GM23338 (cell line): ENCODE results near the gene MYCBP2. TPM values are rescaled to one million over a fixed set of nuclear protein-coding genes. Genes with fewer than 3 reads are reported as not detected.

ENCODE experiments used
- ATAC-seq: fragments of 200-7000 bp; cut with Tn5 transposase; 3 replicates; pipeline ENCODE4 v1.9.1; 2020
- DNase-seq: peaks from one replicate; pipeline ENCODE4 v3.0.0-alpha.2; 2015; ENCODE audit warnings: low spot score
- H2AFZ ChIP-seq: fragments of 200-600 bp; sonication (generic); 2 replicates; pipeline ENCODE4 v1.8.0; 2016; ENCODE audit warnings: antibody characterized with exemption, mild to moderate bottlenecking, moderate library complexity
- H3F3A ChIP-seq: fragments of 200-600 bp; sonication (generic); replicated peaks from 2 replicates; pipeline ENCODE4 v1.8.0; 2017; ENCODE audit warnings: antibody characterized with exemption, mixed run types, low read depth
- H3K27ac ChIP-seq: fragments of 200-600 bp; sonication (generic); 2 replicates; pipeline ENCODE4 v1.6.1; 2016; ENCODE audit warnings: low read depth
- H3K27me3 ChIP-seq: fragments of 200-600 bp; sonication (generic); 2 replicates; pipeline ENCODE4 v1.8.0; 2016; ENCODE audit warnings: mild to moderate bottlenecking, mixed run types, moderate library complexity; ENCODE audit not compliant: insufficient read depth
- H3K36me3 ChIP-seq: fragments of 200-600 bp; sonication (generic); 2 replicates; pipeline ENCODE4 v1.8.0; 2016; ENCODE audit warnings: mild to moderate bottlenecking; ENCODE audit not compliant: insufficient read depth
- H3K4me1 ChIP-seq: fragments of 200-600 bp; sonication (generic); 2 replicates; pipeline ENCODE4 v1.8.0; 2016; ENCODE audit warnings: mild to moderate bottlenecking, moderate library complexity; ENCODE audit not compliant: insufficient read depth
- H3K4me2 ChIP-seq: fragments of 200-600 bp; sonication (generic); 2 replicates; pipeline ENCODE4 v1.7.1; 2017; ENCODE audit warnings: mixed run types
- H3K4me3 ChIP-seq: fragments of 200-600 bp; sonication (generic); 2 replicates; pipeline ENCODE4 v1.6.1; 2016; ENCODE audit warnings: mixed run types
- H3K79me2 ChIP-seq: fragments of 200-600 bp; sonication (generic); replicated peaks from 2 replicates; pipeline ENCODE4 v1.8.0; 2017; ENCODE audit warnings: mild to moderate bottlenecking; ENCODE audit not compliant: insufficient read depth
- H3K9me2 ChIP-seq: fragments of 200-600 bp; sonication (generic); 2 replicates; pipeline ENCODE4 v1.8.0; 2017; ENCODE audit not compliant: insufficient read depth
- H4K20me1 ChIP-seq: fragments of 200-600 bp; sonication (generic); replicated peaks from 2 replicates; pipeline ENCODE4 v1.8.0; 2017; ENCODE audit warnings: mild to moderate bottlenecking; ENCODE audit not compliant: insufficient read depth
- H3K27ac Mint-ChIP-seq: 2 replicates; pipeline ENCODE4 v1.8.0; 2020; ENCODE audit warnings: inconsistent platforms, mild to moderate bottlenecking, moderate library complexity, mixed read lengths
- H3K27me3 Mint-ChIP-seq: 3 replicates; pipeline ENCODE4 v1.8.0; 2022; ENCODE audit warnings: low read depth, mild to moderate bottlenecking, moderate library complexity, mixed read lengths, inconsistent platforms; ENCODE audit not compliant: insufficient read depth, poor library complexity
- H3K36me3 Mint-ChIP-seq: 3 replicates; pipeline ENCODE4 v1.8.0; 2021; ENCODE audit warnings: low read depth, mild to moderate bottlenecking, inconsistent platforms, moderate library complexity, mixed read lengths
- H3K4me1 Mint-ChIP-seq: 3 replicates; pipeline ENCODE4 v1.8.0; 2020; ENCODE audit warnings: mild to moderate bottlenecking, inconsistent platforms, mixed read lengths
- H3K4me3 Mint-ChIP-seq: 3 replicates; pipeline ENCODE4 v1.8.0; 2021; ENCODE audit warnings: moderate library complexity, mild to moderate bottlenecking, inconsistent platforms, mixed read lengths
- H3K9me3 Mint-ChIP-seq: 3 replicates; pipeline ENCODE4 v1.8.0; 2020; ENCODE audit warnings: moderate library complexity, mild to moderate bottlenecking, inconsistent platforms, mixed read lengths
- ETS1 ChIP-seq: IDR thresholded peaks from 2 replicates; pipeline ENCODE4 v1.6.1; 2016; ENCODE audit warnings: antibody characterized with exemption
- EZH2 ChIP-seq: fragments of 200-600 bp; sonication (generic); IDR thresholded peaks from one replicate; pipeline ENCODE4 v1.8.0; 2017; ENCODE audit warnings: antibody characterized with exemption, mild to moderate bottlenecking, low read depth; ENCODE audit not compliant: unreplicated experiment
- EZH2phosphoT487 ChIP-seq: fragments of 200-600 bp; sonication (generic); IDR thresholded peaks from one replicate; pipeline ENCODE4 v1.8.1; 2018; ENCODE audit warnings: antibody characterized with exemption; ENCODE audit not compliant: unreplicated experiment
- POLR2AphosphoS5 ChIP-seq: IDR thresholded peaks from 2 replicates; pipeline ENCODE4 v1.6.1; 2016; ENCODE audit warnings: antibody characterized with exemption, low read depth
- REST ChIP-seq: IDR thresholded peaks from one replicate; pipeline ENCODE4 v1.6.1; 2018; ENCODE audit warnings: antibody characterized with exemption; ENCODE audit not compliant: unreplicated experiment
- ZNF114 ChIP-seq: fragments of 250-450 bp; sonication (Bioruptor Pico); IDR thresholded peaks from 2 replicates; pipeline ENCODE4 v1.5.0; 2020; ENCODE audit warnings: mild to moderate bottlenecking, moderate library complexity
- ZNF331 ChIP-seq: fragments of 250-450 bp; sonication (Bioruptor Pico); IDR thresholded peaks from 2 replicates; pipeline ENCODE4 v1.5.0; 2020; ENCODE audit warnings: low read depth, mild to moderate bottlenecking, moderate library complexity
- polyA plus RNA-seq: library from polyadenylated mRNA; unstranded; fragments of >200 nt; fragmentation: Nextera tagmentation; extraction: Ambion mirVana; gene quantifications from 2 replicates; pipeline ENCODE4 v1.2.1, GENCODE V29; 2016
- total RNA-seq: library from RNA; depleted of rRNA; stranded (reverse); fragments of >200 nt; shearing (Covaris generic); gene quantifications from 2 replicates; pipeline ENCODE4 v1.2.3, GENCODE V29; 2014

MYCBP2 gene
- total and polyA plus RNA-seq, 2 experiments from 2014 or later, result 54.6 to 77.2 TPM

GRCh38 chr13:77028202-77028601, 298.7 kb downstream of the MYCBP2 start:
- ATAC-seq (no peak), DNase-seq (no peak)
- Histone ChIP-seq H3K79me2 (peaks cover 32% of the 10 kb centered on the region), H3K27me3 (no peaks in the 10 kb centered on the region), H3K4me1 (peaks cover 21% of the 10 kb centered on the region), H4K20me1 (peaks cover 16% of the 10 kb centered on the region), H3K27ac (peak overlapping the region; percentile 91; the same call in 1 of the 2 replicates), H3F3A (peaks cover 10% of the 10 kb centered on the region; the same call in 1 of the 2 replicates), H3K9me2 (no peaks in the 10 kb centered on the region), H3K36me3 (no peaks in the 10 kb centered on the region), H3K4me2 (peak overlapping the region; percentile 84), H3K4me3 (peak overlapping the region; percentile 82), H2AFZ (peak overlapping the region; percentile 95)
- Mint-ChIP-seq H3K27ac (no peak overlapping the region), H3K4me3 (peak overlapping the region; percentile 89), H3K36me3 (no peaks in the 10 kb centered on the region), H3K9me3 (no peaks in the 10 kb centered on the region), H3K27me3 (peaks cover 4% of the 10 kb centered on the region), H3K4me1 (peaks cover 22% of the 10 kb centered on the region)
- TF ChIP-seq EZH2phosphoT487 (no peak), POLR2AphosphoS5 (no peak)

GRCh38 chr13:77026861-77027621, 299.9 kb downstream of the MYCBP2 start, which contains the start of gene FBXL3:
Gene FBXL3, minus strand, starts transcription at chr13:77027159. Its CDS starts 5,299 bp downstream, at chr13:77021860.
- DNase-seq, result peak; percentile 84
- Mint-ChIP-seq H3K27me3 (peaks cover 4% of the 10 kb centered on the region), H3K36me3 (no peaks in the 10 kb centered on the region), H3K9me3 (no peaks in the 10 kb centered on the region), H3K27ac (peak within 1 kb of the TSS; percentile 96), H3K4me3 (peak within 1 kb of the TSS; percentile 91), H3K4me1 (peaks cover 27% of the 10 kb centered on the region)
- Histone ChIP-seq H3K4me1 (peaks cover 21% of the 10 kb centered on the region), H3K27ac (peak within 1 kb of the TSS; percentile 95), H3K36me3 (no peaks in the 10 kb centered on the region), H3K9me2 (no peaks in the 10 kb centered on the region), H2AFZ (peak within 1 kb of the TSS; percentile 96), H3K4me2 (peak within 1 kb of the TSS; percentile 92), H4K20me1 (peaks cover 22% of the 10 kb centered on the region), H3F3A (peaks cover 10% of the 10 kb centered on the region; the same call in 1 of the 2 replicates), H3K27me3 (no peaks in the 10 kb centered on the region), H3K4me3 (peak within 1 kb of the TSS; percentile 82), H3K79me2 (peaks cover 43% of the 10 kb centered on the region)
- TF ChIP-seq ZNF331 (CRISPR knock-in tag) (no peak), POLR2AphosphoS5 (peak; percentile 89), EZH2 (no peak), EZH2phosphoT487 (no peak), REST (no peak), ZNF114 (no peak), ETS1 (no peak)
- peak; percentile 80 for ATAC-seq
